ENCODE results near the gene RBBP8NL.

Gene RBBP8NL

GRCh38 chr20:62425281-62426058 is 1.9 kb downstream of the RBBP8NL start:
- Histone ChIP-seq H3K4me3 (ENCODE audit: low read depth, low read length) (no peak overlapping the region), H3K27ac (no peak overlapping the region), H3K36me3 (no peaks in the 10 kb centered on the region), H3K27me3 (ENCODE audit: insufficient read depth, low read depth, severe bottlenecking) (no peaks in the 10 kb centered on the region), H3K9me3 (ENCODE audit: severe bottlenecking) (no peaks in the 10 kb centered on the region)
- DNase-seq, result no peak
- no peak for TF ChIP-seq CTCF (IDR thresholded peaks at IDR 0.05; ENCODE audit: low read depth, low read length)

GRCh38 chr20:62424249-62425107 is 2.9 kb downstream of the RBBP8NL start:
- no peak for DNase-seq
- Histone ChIP-seq H3K9me3 (ENCODE audit: severe bottlenecking) (no peaks in the 10 kb centered on the region), H3K27me3 (ENCODE audit: insufficient read depth, low read depth, severe bottlenecking) (no peaks in the 10 kb centered on the region), H3K27ac (no peak overlapping the region), H3K4me3 (ENCODE audit: low read depth, low read length) (no peak overlapping the region), H3K36me3 (no peaks in the 10 kb centered on the region)
- no peak for TF ChIP-seq CTCF (IDR thresholded peaks at IDR 0.05; ENCODE audit: low read depth, low read length)

GRCh38 chr20:62423326-62423706 is 4.0 kb downstream of the RBBP8NL start:
- H3K36me3 ChIP-seq, result no peaks in the 10 kb centered on the region
- no peak for TF ChIP-seq CTCF (IDR thresholded peaks at IDR 0.05; ENCODE audit: low read depth, low read length)
- no peaks in the 10 kb centered on the region for H3K27me3 ChIP-seq (ENCODE audit: insufficient read depth, low read depth, severe bottlenecking)
- no peaks in the 10 kb centered on the region for H3K9me3 ChIP-seq (ENCODE audit: severe bottlenecking)
- H3K4me3 ChIP-seq (ENCODE audit: low read depth, low read length), result no peak overlapping the region
- H3K27ac ChIP-seq, result no peak overlapping the region
- DNase-seq, result peak; percentile 36

- TF ChIP-seq CTCF (IDR thresholded peaks at IDR 0.05; ENCODE audit: low read depth, low read length), result no peak
- Histone ChIP-seq H3K27ac (no peak overlapping the region), H3K4me3 (ENCODE audit: low read depth, low read length) (no peak overlapping the region), H3K36me3 (no peaks in the 10 kb centered on the region), H3K27me3 (ENCODE audit: insufficient read depth, low read depth, severe bottlenecking) (no peaks in the 10 kb centered on the region), H3K9me3 (ENCODE audit: severe bottlenecking) (no peaks in the 10 kb centered on the region)
- no peak for DNase-seq
Observed at GRCh38 chr20:62422636-62423325, 4.6 kb downstream of the RBBP8NL start.

GRCh38 chr20:62421716-62421990 is 5.7 kb downstream of the RBBP8NL start:
- H3K27ac ChIP-seq, result no peak overlapping the region
- no peak for DNase-seq
- no peak for TF ChIP-seq CTCF (IDR thresholded peaks at IDR 0.05; ENCODE audit: low read depth, low read length)
- no peaks in the 10 kb centered on the region for H3K27me3 ChIP-seq (ENCODE audit: insufficient read depth, low read depth, severe bottlenecking)
- H3K4me3 ChIP-seq (ENCODE audit: low read depth, low read length), result no peak overlapping the region
- no peaks in the 10 kb centered on the region for H3K36me3 ChIP-seq
- no peaks in the 10 kb centered on the region for H3K9me3 ChIP-seq (ENCODE audit: severe bottlenecking)
